AG09309 (cell line): ENCODE measurements around the gene BCAR3.
A peak's percentile ranks its signal among the peaks of the same experiment; 100 is the strongest.

ENCODE experiments used
- DNase-seq: peaks from one replicate; pipeline ENCODE4 v3.0.0-alpha.2; 2010; ENCODE audit warnings: low read depth
- H3K4me3 ChIP-seq: 2 replicates; pipeline ENCODE4 v1.5.1; 2011; ENCODE audit warnings: mild to moderate bottlenecking, low read depth, low read length, moderate library complexity; ENCODE audit not compliant: control insufficient read depth
- CTCF ChIP-seq: IDR thresholded peaks from 2 replicates; pipeline ENCODE4 v1.5.1; 2011; ENCODE audit warnings: mild to moderate bottlenecking, low read depth, low read length, inconsistent platforms; ENCODE audit not compliant: insufficient read depth, control insufficient read depth; ENCODE audit errors: missing control alignments

Gene BCAR3

DNA sequence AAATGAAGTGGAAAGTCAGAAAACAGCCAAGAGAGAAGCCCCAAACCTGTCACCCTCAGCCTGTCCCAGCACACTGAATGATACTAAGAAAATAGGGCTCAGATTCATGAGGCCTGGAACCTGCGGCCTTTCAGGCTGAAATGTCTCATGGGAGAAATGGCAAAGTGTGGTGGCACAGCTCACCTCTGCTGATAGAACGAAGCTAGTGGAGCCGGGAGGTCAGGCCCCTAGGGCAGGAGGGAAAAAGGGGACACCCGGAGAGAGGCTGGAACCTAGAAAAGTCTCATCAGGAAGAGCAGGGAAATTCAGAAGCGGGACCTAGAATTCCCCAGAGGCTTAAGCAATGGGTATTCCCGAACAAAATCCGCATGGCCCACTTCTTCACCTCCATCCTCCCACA is 107.1 kb downstream of the BCAR3 start:
- no peak overlapping the region for H3K4me3 ChIP-seq
- no peak for TF ChIP-seq CTCF
- no peak for DNase-seq

GRCh38 chr1:93573940-93574469 is 107.6 kb downstream of the BCAR3 start:
- DNase-seq: no peak
- no peak overlapping the region for H3K4me3 ChIP-seq

GRCh38 chr1:93571623-93572310 is 109.9 kb downstream of the BCAR3 start:
- no peak for DNase-seq
- no peak overlapping the region for H3K4me3 ChIP-seq
- no peak for TF ChIP-seq CTCF

More at GRCh38 chr1:93573940-93574469, 107.6 kb downstream of the BCAR3 start:
- no peak for TF ChIP-seq CTCF

GRCh38 chr1:93569489-93569888 is 112.1 kb downstream of the BCAR3 start:
- H3K4me3 ChIP-seq: no peak overlapping the region
- no peak for DNase-seq
- TF ChIP-seq CTCF: no peak

GRCh38 chr1:93567255-93567918 is 114.2 kb downstream of the BCAR3 start:
- H3K4me3 ChIP-seq: no peak overlapping the region
- TF ChIP-seq CTCF: no peak
- DNase-seq: peak; percentile 83

- DNase-seq: no peak
- no peak for TF ChIP-seq CTCF
- no peak overlapping the region for H3K4me3 ChIP-seq
These were observed 115.4 kb downstream of the BCAR3 start for GRCh38 chr1:93566227-93566626.
